GM18873 (cell line): ENCODE measurements around the gene RNF207.

Experiments
- ATAC-seq: cut with Tn5 transposase; IDR thresholded peaks from one replicate; pipeline ENCODE4 v1.9.1; 2021; ENCODE audit warnings: mild to moderate bottlenecking, moderate library complexity, moderate number of reproducible peaks; ENCODE audit not compliant: unreplicated experiment, low FRiP score

Gene RNF207

GRCh38 chr1:6223617-6224016 is 17.7 kb downstream of the RNF207 start:
- no peak for ATAC-seq

GRCh38 chr1:6224718-6225117 is 18.8 kb downstream of the RNF207 start:
- ATAC-seq = no peak

GRCh38 chr1:6225651-6226050 is 19.7 kb downstream of the RNF207 start:
- no peak for ATAC-seq

- ATAC-seq = no peak
These were observed 27.5 kb downstream of the RNF207 start for GRCh38 chr1:6233376-6233775.

GRCh38 chr1:6234502-6235295 is 28.8 kb downstream of the RNF207 start:
- no peak for ATAC-seq

- ATAC-seq = peak; percentile 8
These were observed 29.4 kb downstream of the RNF207 start for GRCh38 chr1:6235296-6235677.

GRCh38 chr1:6237093-6237492 is 31.2 kb downstream of the RNF207 start:
- no peak for ATAC-seq

GRCh38 chr1:6239213-6239752 is 33.4 kb downstream of the RNF207 start:
- ATAC-seq = no peak

- no peak for ATAC-seq
These were observed 34.2 kb downstream of the RNF207 start for GRCh38 chr1:6239950-6240768.

GRCh38 chr1:6241107-6241886 is 35.4 kb downstream of the RNF207 start:
- no peak for ATAC-seq

- ATAC-seq = no peak
These were observed 36.2 kb downstream of the RNF207 start for GRCh38 chr1:6241887-6242740.

GRCh38 chr1:6243053-6243834 is 37.3 kb downstream of the RNF207 start:
- ATAC-seq = no peak

- ATAC-seq = no peak
These were observed 38.1 kb downstream of the RNF207 start, which contains the start of gene HES3 for GRCh38 chr1:6243993-6244392. Gene HES3 (plus strand): TSS chr1:6244179. CDS start chr1:6244366, 187 bp downstream.

- no peak for ATAC-seq
These were observed 38.6 kb downstream of the RNF207 start for GRCh38 chr1:6244401-6245049.

GRCh38 chr1:6245086-6245868 is 39.4 kb downstream of the RNF207 start:
- ATAC-seq = no peak

GRCh38 chr1:6245869-6246496 is 40.1 kb downstream of the RNF207 start:
- no peak for ATAC-seq
